Measurements from ENCODE around the gene DISP3.
A peak's percentile ranks its signal among the peaks of the same experiment; 100 is the strongest.

The DISP3 gene

DNA sequence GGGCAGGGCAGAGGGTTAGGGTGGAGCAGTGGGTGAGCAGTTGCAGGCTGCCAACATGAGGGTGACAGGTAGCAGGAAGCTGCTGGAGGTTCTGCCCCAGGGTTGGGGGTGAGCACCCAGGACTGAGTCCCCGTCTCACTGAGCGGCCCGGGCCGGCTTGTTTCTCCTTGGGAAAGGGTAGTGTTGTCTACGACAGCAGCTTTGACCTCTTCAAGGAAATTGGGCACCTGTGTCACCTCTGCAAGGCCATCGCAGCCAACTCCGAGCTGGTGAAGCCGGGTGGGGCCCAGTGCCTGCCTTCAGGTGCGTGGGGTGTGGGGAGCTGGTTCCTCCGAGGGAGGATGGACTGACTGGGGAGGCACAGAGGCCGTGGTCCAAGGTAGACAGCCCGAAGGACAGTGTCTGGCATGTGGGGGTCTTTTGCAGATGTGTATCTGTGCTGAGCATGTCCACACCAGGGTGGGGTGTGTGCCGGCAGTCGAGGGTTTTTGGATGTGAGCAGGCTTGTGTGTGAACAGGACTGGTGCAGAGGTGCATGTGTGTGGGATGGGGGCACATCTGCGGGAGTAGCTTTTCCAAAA lies 51.9 kb downstream of the DISP3 start:
- no peak for DNase-seq

DNA sequence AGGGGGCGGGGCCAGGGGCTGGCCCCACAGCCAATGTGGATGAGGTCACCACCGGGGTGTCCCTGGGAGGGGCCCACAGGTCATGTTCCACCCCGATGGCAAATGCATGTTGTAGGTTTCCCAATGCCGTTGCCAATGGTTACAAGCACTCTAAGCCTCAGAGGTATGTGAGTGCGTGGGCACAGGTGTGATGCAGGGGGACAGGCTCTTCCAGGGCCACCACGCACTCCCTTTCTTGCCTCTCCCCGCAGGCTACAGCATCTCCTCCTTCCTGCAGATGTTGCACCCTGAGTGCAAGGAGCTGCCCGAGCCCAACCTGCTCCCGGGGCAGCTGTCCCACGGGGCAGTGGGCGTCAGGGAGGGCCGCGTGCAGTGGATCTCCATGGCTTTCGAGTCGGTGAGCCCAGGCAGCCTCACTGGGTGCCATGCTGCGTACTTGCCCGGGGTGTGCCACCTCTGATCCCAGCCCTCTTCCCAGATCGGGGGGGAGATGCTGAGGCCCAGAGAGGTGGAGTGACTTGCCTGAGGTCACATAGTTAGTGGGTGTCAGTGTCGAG lies 52.4 kb downstream of the DISP3 start:
- DNase-seq = no peak

DNA sequence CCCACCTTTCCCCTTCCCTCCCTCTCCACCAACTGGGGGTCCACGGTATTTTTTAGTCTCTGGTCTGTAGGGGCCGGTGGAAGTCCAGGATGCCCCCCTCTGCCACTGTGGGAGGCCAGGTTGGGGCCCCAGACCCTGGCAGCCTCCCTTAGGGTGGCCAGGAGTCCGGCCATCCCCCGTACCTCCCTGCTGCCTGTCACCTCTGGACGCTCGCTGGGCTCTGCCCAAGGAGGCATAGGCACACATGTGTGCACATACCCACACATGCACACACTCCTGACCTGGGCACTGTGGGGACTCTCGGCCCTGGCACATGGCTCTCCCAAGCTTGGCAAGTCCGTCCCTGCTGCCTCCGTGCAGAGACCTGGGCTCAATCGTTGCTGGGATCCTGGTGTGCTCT lies 53.0 kb downstream of the DISP3 start:
- DNase-seq = no peak

DNA sequence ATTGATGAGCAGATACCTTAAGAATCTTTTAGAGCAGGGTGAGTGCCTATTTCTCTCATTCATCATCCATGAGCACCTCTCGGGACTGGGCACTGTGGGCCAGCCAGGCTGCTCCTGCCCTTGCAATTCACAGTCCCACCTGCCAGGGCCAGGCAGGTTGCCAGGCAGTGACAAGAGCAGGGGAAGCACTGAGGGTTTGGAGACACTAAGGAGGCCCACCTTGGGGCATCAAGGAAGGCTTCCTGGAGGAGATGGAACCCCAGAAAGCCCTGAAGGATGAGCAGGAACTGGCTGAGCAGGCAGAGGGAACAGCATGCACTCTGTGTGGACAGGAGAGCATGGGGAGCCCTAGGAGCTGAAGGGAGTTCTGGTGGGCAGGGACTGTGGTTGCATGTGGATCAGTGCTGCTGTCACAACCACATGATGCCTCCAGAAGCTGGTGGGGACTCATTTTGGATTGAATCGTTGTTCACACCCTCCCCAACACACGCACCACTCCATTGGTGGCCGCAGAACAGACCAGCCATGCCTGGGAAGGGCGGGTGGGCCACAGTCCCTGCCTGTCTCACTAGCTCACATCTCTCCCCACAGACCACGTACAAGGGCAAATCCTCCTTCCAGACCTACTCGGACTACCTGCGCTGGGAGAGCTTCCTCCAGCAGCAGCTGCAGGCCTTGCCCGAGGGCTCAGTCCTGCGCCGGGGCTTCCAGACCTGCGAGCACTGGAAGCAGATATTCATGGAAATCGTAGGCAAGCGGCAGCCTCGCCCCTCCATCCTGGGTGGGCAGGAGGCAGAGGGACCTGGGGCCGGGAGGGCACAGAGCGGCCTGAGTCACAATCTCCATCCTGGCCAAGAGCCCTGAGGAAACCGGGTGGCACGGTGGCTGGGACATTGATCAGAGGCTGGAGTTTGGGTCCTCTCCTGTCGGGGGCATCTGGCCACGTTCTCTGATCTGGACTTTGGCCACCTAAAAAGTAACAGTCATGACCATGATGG lies 55.1 kb downstream of the DISP3 start:
- no peak for DNase-seq

DNA sequence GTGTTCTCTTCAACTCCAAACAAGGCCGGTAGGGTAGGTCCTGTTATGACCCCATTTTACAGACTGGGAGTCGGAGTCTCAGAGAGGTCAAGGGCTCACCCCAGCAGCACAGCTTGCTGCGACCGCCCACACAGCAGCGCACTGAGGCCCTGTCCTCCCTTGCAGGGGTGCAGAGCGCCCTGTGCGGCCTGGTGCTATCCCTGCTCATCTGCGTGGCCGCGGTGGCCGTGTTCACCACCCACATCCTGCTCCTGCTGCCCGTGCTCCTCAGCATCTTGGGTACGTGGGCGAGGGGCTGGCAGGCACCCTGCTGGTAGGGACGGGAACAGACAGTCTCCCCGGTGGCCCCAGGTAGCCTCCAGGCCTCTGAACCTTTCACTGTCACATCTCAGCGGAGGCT lies 55.9 kb downstream of the DISP3 start:
- no peak for DNase-seq

DNA sequence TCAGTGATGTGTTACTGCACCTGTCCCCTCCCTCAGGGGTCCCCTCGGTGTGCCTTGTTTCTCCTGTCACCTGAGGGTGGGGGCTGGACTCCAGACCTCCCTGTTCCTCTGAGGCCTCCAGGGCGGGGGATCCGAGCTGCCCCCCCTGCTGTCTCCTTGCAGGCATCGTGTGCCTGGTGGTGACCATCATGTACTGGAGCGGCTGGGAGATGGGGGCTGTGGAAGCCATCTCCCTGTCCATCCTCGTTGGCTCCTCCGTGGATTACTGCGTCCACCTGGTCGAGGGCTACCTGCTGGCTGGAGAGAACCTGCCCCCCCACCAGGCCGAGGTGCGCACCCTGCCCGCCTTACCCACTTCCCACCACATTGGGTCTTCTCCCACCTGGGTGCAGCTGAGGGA lies 56.4 kb downstream of the DISP3 start:
- no peak for DNase-seq

DNA sequence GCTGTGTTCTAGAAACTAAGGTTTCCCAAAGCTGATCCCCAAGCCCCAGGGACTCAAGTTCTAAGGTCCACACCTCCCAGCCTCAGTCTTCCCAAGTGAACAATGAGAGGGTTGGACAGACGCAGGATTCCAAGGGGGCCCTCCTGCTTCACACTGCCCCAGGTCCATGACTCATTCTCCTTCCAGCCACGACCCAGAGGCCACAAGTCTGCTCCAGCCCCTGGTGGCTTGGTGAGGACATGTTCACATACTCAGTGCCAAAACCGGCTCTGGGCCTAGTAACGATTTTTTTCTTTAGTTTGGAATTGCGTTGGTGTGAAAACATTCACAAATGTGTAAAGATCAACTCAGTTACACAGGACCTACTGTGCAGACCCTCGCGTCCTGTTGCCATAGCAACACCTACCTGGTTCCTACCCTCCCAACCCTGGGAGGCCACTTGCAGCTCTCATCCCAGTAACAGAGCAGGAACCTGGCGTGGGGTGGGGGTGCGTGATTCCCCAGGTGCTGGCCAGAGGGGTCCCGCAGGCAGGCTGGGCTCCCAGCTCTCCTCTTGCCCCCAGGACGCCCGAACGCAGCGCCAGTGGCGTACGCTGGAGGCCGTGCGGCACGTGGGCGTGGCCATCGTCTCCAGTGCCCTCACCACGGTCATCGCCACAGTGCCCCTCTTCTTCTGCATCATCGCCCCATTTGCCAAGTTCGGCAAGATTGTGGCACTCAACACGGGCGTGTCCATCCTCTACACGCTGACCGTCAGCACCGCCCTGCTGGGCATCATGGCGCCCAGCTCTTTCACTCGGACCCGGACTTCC lies 57.0 kb downstream of the DISP3 start:
- no peak for DNase-seq

DNA sequence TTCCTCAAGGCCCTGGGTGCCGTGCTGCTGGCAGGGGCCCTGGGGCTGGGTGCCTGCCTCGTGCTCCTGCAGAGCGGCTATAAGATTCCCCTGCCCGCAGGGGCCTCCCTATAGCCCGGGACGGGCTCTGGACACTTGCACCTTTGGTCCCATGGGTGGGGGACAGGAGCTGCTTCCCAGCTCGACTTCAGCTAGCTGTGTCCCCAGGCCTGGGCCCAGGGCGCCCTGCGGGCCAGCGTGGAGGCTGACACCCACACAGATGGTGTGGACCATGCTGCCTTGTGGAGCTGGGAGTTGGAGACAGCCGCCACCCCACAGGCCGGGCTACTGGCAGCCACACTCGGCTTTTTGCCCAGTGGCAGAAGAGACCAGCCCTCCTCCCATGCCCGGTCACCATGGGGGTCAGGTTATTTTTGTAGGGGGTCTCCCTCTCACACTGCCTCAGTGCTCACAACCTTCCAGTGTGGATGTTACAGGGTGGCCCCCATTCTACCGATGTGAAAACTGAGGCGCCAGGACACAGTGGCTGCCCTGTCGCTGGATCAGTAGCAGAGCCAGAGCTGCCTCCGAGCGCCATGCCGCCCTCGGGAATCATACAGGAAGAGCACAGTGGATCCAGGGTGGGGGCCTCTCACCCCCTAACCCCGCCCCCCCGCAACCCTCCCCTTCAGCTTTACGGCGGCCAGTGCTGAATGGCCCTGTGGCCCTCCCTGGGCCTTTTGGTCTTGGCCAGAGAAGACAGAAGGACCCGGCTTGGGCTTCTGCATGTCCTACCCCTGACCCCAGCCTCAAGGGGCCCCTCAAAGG lies 57.8 kb downstream of the DISP3 start:
- DNase-seq = no peak

DNA sequence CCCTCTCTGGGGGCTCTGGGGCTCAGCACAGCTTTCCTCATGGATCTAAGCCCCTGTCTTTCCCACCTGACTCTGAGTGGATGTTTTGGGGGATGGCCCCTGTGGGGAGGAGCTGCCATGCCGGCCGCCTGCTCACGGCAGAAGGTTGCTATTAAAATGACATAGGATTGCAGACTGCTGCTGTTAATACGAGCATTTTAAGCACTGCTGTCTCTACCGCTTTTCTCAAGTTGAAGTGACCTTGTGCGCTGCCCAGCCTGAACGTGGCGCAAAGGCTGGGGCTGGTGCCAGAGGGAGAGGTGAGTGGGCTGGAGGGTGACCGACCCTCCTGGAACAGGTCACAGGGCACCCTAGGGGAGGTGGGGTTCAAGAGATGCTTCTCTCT lies 58.4 kb downstream of the DISP3 start:
- DNase-seq = no peak

DNA sequence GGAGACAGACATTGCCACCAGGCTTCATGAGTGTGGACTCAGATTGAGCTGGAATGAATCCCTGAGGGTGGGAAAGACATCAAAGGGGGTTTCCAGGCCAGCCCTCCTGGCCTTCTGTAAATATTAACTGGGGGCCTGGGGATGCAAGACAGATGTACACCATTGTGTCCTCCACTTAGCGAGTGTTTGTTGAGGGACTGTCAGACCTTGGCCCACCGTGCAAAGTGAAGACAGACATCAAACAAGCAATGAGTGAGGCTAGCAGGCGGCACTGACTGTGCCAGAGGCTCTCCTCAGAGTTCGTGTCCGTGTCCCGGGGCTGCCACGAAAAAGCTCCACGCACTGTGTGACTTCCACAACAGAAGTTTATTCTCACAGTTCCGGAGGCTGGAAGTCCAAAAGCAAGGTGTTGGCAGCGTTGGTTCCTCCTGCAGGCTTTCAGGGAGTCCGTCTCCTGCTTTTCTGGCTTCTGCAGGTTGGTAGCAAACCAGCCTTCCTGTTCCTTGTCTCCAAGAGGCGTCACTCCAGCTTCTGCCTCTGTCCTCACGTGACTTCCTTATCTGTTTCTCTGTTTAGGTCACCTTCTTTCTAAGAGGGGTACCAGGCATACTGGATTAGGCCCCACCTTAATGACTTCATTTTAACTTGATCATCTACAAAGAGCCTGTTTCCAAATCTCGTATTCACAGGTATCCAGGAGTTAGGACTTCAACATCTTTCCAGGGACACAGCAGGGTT lies 59.1 kb downstream of the DISP3 start:
- no peak for DNase-seq

DNA sequence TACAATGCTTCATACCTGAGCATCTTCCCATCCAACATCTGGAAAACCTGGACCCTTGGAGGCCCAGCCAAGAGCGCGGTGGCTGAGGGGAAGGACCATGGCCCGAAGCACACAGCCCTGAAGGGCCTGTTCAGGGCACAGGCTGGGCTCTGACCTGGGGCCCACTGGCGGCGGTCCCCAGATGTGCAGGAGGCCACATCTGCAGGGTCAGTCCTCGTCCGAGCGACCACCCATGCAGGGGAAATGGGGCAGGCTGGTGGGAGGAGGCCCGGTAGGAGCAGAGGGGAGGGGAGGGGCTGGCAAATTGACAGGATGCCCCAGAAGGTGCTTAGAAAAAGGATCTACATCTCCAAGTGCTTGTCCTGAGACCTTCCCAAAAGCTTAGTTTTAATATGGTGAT lies 59.9 kb downstream of the DISP3 start:
- no peak for DNase-seq

DNA sequence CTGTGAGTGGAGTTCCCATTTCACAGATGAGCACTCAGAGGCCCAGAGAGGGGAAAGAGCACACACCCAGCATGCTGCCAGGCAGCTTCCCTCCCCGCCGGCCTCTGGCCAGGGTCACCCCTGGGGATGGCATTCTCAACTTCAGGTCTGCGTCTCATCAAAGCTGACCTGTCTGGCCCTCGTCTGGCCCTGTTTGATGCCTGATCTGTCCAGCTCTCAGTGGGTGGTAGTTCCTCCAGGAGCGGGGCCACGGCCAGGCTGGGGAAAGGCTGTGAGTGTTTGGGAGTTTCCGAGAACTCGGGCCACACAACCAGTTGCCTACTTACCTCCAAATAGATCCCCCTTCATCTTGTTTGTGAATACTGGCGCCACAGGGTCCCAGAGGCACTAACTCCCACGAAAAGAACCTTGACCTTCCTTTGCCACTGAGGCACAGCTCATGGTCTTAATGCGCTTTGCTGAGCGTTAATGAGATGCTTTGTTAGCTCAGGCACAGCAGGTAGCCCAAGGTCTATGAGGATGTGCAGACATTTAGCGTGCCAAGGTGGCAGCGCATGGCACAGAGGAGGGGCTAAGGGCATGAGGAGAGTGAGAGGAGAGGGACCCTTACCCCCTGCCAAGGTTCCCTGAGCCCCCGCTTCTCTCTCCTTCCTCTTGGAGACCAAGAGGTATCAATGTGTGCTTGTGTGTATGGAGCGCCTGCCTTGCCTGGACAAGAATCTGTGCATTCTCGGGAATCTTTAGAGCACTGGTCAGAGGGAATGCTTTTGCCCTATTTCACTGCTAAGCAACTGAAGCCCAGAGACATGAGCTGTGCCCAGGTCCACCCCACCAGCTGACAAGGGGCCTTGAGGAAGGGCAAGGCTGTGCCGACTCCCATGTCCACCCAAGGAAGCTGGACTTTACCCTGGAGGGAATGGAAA lies 61.2 kb downstream of the DISP3 start:
- DNase-seq = no peak

DNA sequence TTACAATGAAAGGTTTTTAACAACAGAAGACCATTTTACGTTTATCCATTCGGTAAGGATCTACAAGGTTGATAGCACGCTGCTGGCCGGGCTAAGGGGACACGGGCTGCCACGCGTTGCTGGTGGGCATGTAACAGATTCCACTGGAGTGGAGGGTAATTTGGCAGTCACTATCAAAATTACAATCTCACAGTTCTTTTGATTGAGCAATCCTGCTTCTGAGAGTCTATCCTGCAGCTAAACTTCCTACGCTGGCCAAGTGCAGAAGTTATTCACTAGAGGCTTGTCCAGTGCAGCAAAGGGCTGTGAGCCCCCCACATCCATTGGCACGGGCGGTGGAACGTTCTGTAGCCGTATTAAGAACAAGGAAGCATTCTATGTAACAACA lies 61.8 kb downstream of the DISP3 start:
- no peak for DNase-seq

DNA sequence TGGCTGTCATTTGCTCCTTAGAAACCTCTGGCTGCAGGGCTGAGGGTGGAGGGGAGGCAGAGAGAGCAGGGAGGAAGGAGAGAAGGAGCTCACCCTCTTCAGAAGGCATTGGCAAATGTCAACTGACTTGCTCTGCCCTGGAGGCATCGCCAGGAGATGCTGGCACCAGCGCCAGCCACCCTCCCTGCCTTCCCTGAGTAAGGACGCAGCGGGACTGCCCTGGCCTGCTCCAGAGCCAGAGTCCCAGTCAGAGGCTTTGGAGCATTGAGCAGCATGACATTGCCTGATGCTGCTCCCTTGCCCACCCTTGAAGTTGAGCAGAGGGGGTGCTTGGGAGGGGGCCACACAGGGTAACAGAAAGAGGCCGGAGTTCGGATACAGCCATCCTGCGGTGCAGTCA lies 62.3 kb downstream of the DISP3 start:
- no peak for DNase-seq

DNA sequence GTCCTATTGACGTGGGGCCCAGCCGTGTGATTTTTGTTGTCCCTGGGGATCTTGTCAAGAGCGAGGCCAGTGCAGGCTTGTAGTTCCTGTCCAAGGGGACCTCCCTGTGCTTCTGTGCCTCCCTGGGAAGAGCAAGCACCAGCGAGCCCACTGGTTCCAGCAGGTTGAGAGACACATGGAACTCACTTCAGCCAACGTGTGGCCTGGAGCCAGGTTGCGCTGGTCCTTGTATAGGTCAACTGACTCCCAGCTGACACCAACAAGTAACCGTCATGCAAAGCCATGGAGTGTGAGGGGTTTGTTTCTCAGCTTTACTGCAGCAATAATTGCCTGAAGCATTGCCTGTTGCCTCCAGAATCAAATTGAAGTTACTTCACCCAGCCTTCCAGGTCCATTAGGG lies 63.0 kb downstream of the DISP3 start:
- no peak for DNase-seq

DNA sequence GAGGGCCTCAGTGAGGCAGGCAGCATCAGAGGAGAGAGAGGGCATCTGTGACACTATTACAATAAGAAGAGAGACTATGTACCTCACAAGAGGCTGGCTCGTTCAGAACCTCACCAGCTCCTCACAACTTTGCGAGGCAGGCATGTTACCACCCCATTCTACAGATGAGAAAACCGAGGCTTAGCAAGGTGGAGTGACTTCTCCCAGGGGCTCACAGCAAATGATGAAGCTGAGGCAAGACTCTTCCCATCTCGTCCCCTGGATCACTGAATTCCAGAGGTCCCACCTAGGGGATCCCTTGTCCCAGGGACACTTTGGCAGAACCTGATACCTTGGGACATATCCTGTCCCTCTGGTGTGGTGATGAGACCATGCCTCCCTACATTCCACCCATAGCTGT lies 64.4 kb downstream of the DISP3 start:
- DNase-seq = no peak

DNA sequence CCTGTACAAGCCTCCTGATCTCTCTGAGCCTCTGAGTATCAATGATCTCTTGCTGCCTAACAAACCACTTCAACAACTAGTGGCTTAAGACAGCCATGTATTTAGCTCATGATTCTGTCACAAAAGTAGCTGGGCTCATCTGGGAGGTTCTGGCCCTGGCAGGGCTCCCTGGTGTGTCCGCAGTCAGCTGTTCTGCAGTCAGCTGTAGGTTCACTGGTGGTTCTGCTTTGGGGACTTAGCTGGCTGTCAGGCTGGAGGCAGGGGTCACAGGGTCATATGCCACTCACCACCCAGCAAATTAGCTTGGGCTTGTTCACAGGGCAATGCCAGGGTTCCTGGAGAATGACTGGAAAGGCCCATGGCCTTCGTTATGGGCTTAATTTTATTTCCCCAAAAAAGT lies 64.8 kb downstream of the DISP3 start:
- DNase-seq = no peak

DNA sequence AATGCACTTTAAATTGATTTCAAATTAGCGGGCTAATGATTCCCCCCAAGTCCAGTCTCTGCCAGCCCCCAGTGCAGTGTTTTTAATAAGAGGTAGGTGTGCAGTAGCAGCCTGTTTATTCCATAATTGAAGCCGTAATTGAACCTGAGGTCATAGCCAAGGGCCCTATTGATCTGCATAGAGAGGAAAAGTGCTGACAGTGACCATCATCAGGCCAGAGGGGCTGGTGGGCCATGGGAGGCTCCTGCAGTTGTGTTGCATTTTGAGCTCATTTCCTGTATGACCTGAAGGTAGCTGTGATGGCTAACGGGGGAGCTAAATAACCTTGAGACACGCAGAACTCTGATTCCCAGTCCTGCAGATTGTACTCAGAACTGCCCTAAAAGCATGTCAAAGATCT lies 67.5 kb downstream of the DISP3 start:
- DNase-seq = no peak

DNA sequence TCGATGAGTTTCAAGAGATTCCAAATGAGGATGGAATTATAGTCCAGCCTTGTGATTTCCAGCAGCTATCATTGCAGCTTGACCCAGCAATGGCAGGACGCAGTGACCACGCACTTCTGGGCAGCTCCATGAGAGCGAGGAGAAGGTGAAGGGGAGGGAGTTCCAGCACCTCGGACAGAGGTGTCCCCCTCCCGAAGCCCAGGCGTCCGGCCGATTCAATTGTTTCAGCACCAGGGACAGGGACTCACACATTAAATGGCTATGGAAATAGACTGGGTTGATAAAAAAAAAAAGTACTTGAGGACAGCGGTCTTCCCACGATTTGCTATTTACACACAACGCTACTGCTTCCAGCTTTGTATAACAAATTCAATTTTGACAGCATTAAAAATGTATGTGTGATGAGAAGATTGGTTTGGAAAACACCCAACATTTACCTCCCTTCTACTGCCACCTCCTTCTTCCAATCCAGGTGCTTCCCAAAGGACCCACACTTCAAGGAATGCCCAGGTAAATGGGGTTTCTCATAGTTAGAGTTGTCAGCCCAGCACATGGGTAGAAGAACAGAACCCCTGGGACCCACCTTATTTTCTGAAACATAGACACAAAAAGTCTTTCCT lies 71.8 kb downstream of the DISP3 start:
- DNase-seq = peak; percentile 82

DNA sequence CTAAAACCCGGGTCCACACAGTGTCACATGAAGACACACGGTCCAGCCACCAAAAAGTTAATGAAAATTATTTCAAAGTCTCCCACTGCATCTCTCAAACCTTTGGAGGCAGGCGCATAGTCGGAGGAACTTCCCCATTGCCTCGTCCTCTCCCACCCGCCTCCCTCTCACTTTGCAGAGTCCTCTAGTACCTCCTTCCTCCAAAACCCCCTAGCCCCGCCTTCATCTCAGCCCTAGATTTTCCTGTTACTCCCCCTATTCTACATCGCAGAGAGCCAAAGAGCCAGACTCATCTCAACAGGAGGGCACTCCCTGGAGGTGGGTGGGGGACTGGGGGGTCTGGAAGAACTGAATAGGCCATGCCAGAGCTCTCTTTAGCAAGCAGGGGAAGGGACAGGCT lies 79.3 kb downstream of the DISP3 start:
- DNase-seq = no peak

All from retina (tissue), 1 donor.